ENCODE measurements around the gene PDS5B. TPM values are rescaled to one million over a fixed set of nuclear protein-coding genes. Genes with fewer than 3 reads are reported as not detected.

Gene PDS5B
- total RNA-seq, 1 experiment from 2014 or later, result 25.4 TPM

DNA sequence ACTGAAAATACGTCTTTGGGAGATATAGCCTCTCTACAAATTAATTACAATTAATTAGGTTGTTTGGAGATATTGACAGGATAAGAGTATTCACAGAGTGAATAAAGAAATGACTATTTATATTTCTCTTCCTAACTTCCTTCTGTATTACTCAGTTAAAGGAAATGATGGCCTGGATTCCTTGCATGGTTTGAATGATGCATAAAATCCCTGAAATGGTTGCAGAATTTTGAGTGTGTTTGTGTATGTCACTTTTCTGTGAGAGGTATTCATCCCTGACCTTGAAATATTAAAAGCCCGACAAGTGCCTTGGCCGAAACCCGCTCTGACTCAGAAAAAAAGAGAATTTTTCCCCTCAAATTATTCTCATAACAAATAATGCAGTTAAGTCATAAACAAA lies 90.0 kb downstream of the PDS5B start:
- no peaks in the 10 kb centered on the region for H3K27me3 Mint-ChIP-seq (ENCODE audit: insufficient read depth, unreplicated experiment)
- ChIA-PET CTCF (no interaction called here), POLR2A (interaction anchor here (0.6 kb wide), 1 partner anchor 8 kb away, joined by 3 read pairs; no protein-coding TSS in a partner anchor)
- H3K27ac Mint-ChIP-seq (ENCODE audit: low read depth, unreplicated experiment), result no peak overlapping the region
- TF ChIP-seq, protein P1, sequence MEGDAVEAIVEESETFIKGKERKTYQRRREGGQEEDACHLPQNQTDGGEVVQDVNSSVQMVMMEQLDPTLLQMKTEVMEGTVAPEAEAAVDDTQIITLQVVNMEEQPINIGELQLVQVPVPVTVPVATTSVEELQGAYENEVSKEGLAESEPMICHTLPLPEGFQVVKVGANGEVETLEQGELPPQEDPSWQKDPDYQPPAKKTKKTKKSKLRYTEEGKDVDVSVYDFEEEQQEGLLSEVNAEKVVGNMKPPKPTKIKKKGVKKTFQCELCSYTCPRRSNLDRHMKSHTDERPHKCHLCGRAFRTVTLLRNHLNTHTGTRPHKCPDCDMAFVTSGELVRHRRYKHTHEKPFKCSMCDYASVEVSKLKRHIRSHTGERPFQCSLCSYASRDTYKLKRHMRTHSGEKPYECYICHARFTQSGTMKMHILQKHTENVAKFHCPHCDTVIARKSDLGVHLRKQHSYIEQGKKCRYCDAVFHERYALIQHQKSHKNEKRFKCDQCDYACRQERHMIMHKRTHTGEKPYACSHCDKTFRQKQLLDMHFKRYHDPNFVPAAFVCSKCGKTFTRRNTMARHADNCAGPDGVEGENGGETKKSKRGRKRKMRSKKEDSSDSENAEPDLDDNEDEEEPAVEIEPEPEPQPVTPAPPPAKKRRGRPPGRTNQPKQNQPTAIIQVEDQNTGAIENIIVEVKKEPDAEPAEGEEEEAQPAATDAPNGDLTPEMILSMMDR (IDR thresholded peaks at IDR 0.05; ENCODE audit: unreplicated experiment), result no peak
- DNase-seq (ENCODE audit: unreplicated experiment), result no peak
- H3K9me3 Mint-ChIP-seq (ENCODE audit: unreplicated experiment), result peaks cover 8% of the 10 kb centered on the region
- H3K4me1 Mint-ChIP-seq (ENCODE audit: insufficient read depth, unreplicated experiment), result no peaks in the 10 kb centered on the region
- BruUV-seq (replicated peaks), result no TSS peak
- peaks cover 65% of the 10 kb centered on the region for H3K36me3 Mint-ChIP-seq (ENCODE audit: insufficient read depth, unreplicated experiment)
- no peak overlapping the region for H3K4me3 Mint-ChIP-seq (ENCODE audit: unreplicated experiment)
- intact Hi-C loops (cut with micrococcal nuclease), result no loop called here

DNA sequence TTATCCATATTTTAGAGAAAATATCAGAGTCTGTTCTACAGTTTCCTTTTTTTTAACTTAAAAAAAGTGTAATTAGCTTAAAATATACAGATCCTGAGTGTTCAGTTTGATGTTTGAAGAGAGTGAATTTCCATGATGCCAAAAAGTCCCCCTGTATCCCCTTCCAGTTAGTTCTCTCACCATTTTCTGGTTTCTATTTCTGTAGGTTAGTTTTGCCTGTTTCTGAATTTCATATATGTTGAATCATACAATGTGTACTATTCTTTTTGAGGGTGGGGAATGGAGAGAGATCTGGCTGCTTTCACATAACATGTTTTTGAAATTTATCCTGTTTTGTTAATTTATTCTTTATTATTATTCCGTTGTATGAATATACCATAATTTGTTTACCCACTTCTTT lies 95.9 kb downstream of the PDS5B start:
- CTCF ChIA-PET, result interaction anchor here (0.5 to 0.6 kb wide), 3 partner anchors 14 to 595 kb away, joined by 3 to 5 read pairs (median 3); no protein-coding TSS in a partner anchor

DNA sequence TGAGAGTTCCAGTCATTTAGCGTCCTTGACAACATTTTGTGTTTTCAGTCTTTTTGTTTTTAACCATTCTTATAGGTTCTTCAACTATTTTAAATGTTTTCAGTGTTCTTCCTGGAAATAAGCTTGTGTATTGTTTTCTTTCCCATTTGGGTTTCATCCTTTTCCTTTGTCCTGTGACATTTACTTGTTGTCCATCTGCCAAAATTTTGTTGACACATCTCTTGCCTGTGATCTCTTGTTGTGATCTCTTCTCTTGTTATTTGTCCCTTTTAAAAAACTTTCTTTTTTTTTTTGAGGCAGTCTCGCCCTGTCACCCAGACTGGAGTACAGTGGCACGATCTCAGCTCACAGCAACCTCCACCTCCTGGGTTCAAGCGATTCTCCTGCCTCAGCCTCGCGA lies 96.5 kb downstream of the PDS5B start:
- DNase-seq (ENCODE audit: unreplicated experiment), result no peak
- H3K9me3 Mint-ChIP-seq (ENCODE audit: unreplicated experiment), result no peaks in the 10 kb centered on the region

More for the DNA sequence above, 95.9 kb downstream of the PDS5B start:
- intact Hi-C loops (cut with micrococcal nuclease), result no loop called here
- POLR2A ChIA-PET, result interaction anchor here (0.6 to 1.4 kb wide), 4 partner anchors 10 to 231 kb away, joined by 3 read pairs; no protein-coding TSS in a partner anchor
- no peak for DNase-seq (ENCODE audit: unreplicated experiment)
- H3K4me1 Mint-ChIP-seq (ENCODE audit: insufficient read depth, unreplicated experiment), result peaks cover 6% of the 10 kb centered on the region
- peak overlapping the region; percentile 46 for H3K27ac Mint-ChIP-seq (ENCODE audit: low read depth, unreplicated experiment)
- no TSS peak for BruUV-seq (replicated peaks)
- no peaks in the 10 kb centered on the region for H3K9me3 Mint-ChIP-seq (ENCODE audit: unreplicated experiment)
- TF ChIP-seq, protein P1 (IDR thresholded peaks at IDR 0.05; ENCODE audit: unreplicated experiment), result no peak
- H3K4me3 Mint-ChIP-seq (ENCODE audit: unreplicated experiment), result no peak overlapping the region
- no peaks in the 10 kb centered on the region for H3K27me3 Mint-ChIP-seq (ENCODE audit: insufficient read depth, unreplicated experiment)
- peaks cover 49% of the 10 kb centered on the region for H3K36me3 Mint-ChIP-seq (ENCODE audit: insufficient read depth, unreplicated experiment)

DNA sequence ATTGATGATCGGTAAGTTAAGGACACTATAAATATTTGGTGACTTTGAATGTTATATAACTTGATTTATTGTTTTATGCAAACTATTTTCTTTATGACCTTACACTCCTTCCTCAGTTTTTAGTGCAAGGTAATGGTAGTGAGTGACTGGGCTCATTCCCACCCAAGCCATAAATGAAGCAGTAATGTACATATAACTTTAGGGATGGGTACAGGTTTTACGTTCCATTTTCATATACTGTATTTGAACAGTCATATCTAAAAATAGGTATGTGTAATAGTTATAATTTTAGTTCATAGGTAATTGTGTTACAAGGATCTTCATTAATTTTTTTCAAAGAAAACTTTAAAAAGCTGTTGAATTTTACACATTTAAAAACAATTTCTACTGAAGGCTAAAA lies 101.0 kb downstream of the PDS5B start:
- Mint-ChIP-seq H3K36me3 (ENCODE audit: insufficient read depth, unreplicated experiment) (peaks cover 22% of the 10 kb centered on the region), H3K27me3 (ENCODE audit: insufficient read depth, unreplicated experiment) (no peaks in the 10 kb centered on the region), H3K4me1 (ENCODE audit: insufficient read depth, unreplicated experiment) (peaks cover 2% of the 10 kb centered on the region), H3K4me3 (ENCODE audit: unreplicated experiment) (no peak overlapping the region), H3K27ac (ENCODE audit: low read depth, unreplicated experiment) (no peak overlapping the region), H3K9me3 (ENCODE audit: unreplicated experiment) (no peaks in the 10 kb centered on the region)
- ChIA-PET POLR2A (no interaction called here), CTCF (interaction anchor here (0.7 to 1.2 kb wide), 3 partner anchors 14 to 1051 kb away, joined by 3 read pairs; no protein-coding TSS in a partner anchor)
- TF ChIP-seq, protein P1 (IDR thresholded peaks at IDR 0.05; ENCODE audit: unreplicated experiment), result no peak
- intact Hi-C loops (cut with micrococcal nuclease), result no loop called here
- BruUV-seq (replicated peaks), result no TSS peak
- DNase-seq (ENCODE audit: unreplicated experiment), result no peak

More for the DNA sequence above, 96.5 kb downstream of the PDS5B start:
- no peak overlapping the region for H3K4me3 Mint-ChIP-seq (ENCODE audit: unreplicated experiment)
- no peaks in the 10 kb centered on the region for H3K27me3 Mint-ChIP-seq (ENCODE audit: insufficient read depth, unreplicated experiment)
- POLR2A ChIA-PET, result interaction anchor here (0.6 to 1.4 kb wide), 4 partner anchors 9 to 230 kb away, joined by 3 read pairs; no protein-coding TSS in a partner anchor
- intact Hi-C loops (cut with micrococcal nuclease), result no loop called here
- CTCF ChIA-PET, result interaction anchor here (0.6 to 0.7 kb wide), 4 partner anchors 15 to 1781 kb away, joined by 3 to 4 read pairs (median 4); no protein-coding TSS in a partner anchor
- H3K4me1 Mint-ChIP-seq (ENCODE audit: insufficient read depth, unreplicated experiment), result peaks cover 6% of the 10 kb centered on the region
- H3K27ac Mint-ChIP-seq (ENCODE audit: low read depth, unreplicated experiment), result no peak overlapping the region
- BruUV-seq (replicated peaks), result no TSS peak
- peaks cover 46% of the 10 kb centered on the region for H3K36me3 Mint-ChIP-seq (ENCODE audit: insufficient read depth, unreplicated experiment)
- TF ChIP-seq, protein P1 (IDR thresholded peaks at IDR 0.05; ENCODE audit: unreplicated experiment), result no peak
